ENCODE measurements around the gene IFT122.

The IFT122 gene

DNA sequence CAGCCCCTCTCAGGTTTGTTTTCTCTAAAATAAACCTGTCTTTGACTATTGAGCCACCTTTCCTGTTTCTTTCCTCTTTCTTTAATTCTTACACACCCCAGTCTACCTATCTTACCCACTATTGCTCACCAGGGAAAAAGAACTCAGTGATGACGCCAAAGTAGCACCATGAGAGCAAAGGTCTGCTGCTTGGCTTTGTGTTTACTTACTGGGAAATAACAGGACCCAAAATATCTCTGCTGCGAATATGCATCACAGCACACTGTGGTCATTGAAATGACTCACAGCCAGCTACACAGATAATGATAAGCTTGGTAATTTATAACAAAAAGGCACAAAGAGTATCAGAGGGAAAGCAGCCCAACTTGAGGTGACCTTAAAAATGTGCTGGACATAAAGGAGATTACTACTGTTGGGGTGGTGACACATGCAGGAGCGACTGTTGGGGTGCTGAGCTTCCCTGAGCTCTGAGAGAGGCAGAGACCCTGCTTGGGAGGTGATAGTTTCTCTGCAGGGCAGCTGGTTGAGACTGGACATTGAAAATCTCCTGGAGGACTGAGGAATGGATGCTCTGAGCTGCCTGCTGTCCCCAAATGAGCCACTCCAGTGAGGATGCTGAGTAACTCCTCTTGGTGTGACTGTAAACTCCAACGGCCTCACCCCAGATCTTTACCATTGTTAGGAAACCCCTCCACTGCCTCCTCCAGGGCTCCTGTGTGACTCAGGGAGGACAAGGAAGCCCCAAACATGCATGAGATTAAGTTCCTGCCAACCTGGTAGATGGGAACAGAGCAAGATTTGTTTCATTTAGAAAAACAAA is 26.1 kb upstream of the IFT122 start:
- peak; percentile 38 for DNase-seq (ENCODE audit: extremely low read depth, insufficient read length)
- no peaks in the 10 kb centered on the region for H3K36me3 ChIP-seq (ENCODE audit: control insufficient read depth, insufficient read depth, low read length)
- no peaks in the 10 kb centered on the region for H3K27me3 ChIP-seq (replicated peaks; ENCODE audit: control insufficient read depth, insufficient read depth, low read length)
- H3K4me3 ChIP-seq (replicated peaks; ENCODE audit: low read depth, low read length) = no peak overlapping the region
- TF ChIP-seq, protein P1, sequence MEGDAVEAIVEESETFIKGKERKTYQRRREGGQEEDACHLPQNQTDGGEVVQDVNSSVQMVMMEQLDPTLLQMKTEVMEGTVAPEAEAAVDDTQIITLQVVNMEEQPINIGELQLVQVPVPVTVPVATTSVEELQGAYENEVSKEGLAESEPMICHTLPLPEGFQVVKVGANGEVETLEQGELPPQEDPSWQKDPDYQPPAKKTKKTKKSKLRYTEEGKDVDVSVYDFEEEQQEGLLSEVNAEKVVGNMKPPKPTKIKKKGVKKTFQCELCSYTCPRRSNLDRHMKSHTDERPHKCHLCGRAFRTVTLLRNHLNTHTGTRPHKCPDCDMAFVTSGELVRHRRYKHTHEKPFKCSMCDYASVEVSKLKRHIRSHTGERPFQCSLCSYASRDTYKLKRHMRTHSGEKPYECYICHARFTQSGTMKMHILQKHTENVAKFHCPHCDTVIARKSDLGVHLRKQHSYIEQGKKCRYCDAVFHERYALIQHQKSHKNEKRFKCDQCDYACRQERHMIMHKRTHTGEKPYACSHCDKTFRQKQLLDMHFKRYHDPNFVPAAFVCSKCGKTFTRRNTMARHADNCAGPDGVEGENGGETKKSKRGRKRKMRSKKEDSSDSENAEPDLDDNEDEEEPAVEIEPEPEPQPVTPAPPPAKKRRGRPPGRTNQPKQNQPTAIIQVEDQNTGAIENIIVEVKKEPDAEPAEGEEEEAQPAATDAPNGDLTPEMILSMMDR (IDR thresholded peaks at IDR 0.05; ENCODE audit: insufficient read depth, low read length, poor library complexity, severe bottlenecking) = no peak

DNA sequence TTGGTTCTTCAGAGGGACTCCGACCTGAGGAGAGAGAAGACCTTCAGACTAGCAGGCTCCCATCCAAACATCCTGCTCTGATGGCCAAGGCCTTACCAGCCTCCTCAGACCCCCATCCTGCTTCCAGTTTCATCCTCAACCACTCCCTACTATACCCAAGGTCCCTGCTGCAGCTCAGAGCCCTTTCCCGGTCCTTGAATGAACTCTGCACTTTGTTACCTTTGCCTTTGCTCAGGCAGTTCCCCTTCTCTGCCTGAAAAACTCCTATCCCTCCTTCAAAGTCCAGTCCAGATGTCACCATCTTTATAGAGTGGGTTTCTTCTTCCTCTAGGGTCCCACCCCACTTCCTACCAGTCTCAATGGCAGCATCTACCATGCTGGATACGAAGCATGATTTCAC is 24.6 kb upstream of the IFT122 start:
- H3K4me3 ChIP-seq (replicated peaks; ENCODE audit: low read depth, low read length) = no peak overlapping the region
- no peaks in the 10 kb centered on the region for H3K27me3 ChIP-seq (replicated peaks; ENCODE audit: control insufficient read depth, insufficient read depth, low read length)
- TF ChIP-seq, protein P1 (IDR thresholded peaks at IDR 0.05; ENCODE audit: insufficient read depth, low read length, poor library complexity, severe bottlenecking) = no peak
- no peaks in the 10 kb centered on the region for H3K36me3 ChIP-seq (ENCODE audit: control insufficient read depth, insufficient read depth, low read length)
- no peak for DNase-seq (ENCODE audit: extremely low read depth, insufficient read length)

DNA sequence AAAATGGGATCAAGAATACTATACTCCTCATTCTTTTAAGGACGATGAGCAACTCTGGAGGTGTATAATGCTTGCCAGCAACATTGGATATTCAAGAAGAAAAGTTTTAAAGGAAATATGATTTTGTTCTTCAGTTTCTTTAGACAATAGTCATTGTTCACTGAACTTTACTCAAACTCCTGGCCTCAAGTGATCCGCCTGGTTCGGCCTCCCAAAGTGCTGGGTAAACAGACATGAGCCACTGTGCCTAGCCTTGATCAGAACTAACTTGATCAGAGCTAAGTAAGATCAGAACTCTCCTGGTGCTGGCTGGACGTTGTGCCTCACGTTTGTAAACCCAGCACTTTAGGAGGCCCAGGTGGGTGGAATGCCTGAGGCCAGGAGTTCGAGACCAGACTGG is 24.2 kb upstream of the IFT122 start:
- Histone ChIP-seq H3K4me3 (replicated peaks; ENCODE audit: low read depth, low read length) (no peak overlapping the region), H3K27me3 (replicated peaks; ENCODE audit: control insufficient read depth, insufficient read depth, low read length) (no peaks in the 10 kb centered on the region), H3K36me3 (ENCODE audit: control insufficient read depth, insufficient read depth, low read length) (no peaks in the 10 kb centered on the region)
- DNase-seq (ENCODE audit: extremely low read depth, insufficient read length) = no peak
- TF ChIP-seq, protein P1 (IDR thresholded peaks at IDR 0.05; ENCODE audit: insufficient read depth, low read length, poor library complexity, severe bottlenecking) = no peak

DNA sequence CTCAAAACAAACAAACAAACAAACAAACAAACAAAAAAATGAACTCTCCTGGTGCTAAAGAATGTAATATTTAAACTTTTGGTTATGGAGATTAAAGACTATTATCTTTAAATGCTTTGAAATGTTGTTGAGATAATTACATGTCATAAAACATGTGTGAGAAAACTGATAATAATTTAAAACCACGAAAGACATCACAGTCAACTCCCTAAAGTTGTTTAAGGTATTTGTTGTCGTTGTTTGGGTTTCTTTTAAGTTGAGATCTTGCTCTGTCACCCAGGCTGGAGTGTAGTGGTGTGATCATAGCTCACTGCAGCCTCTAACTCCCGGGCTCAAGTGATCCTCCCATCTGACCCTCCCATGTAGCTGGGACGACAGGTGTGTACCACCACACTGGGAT is 23.6 kb upstream of the IFT122 start:
- no peak for DNase-seq (ENCODE audit: extremely low read depth, insufficient read length)
- no peaks in the 10 kb centered on the region for H3K36me3 ChIP-seq (ENCODE audit: control insufficient read depth, insufficient read depth, low read length)
- TF ChIP-seq, protein P1 (IDR thresholded peaks at IDR 0.05; ENCODE audit: insufficient read depth, low read length, poor library complexity, severe bottlenecking) = no peak
- no peak overlapping the region for H3K4me3 ChIP-seq (replicated peaks; ENCODE audit: low read depth, low read length)
- H3K27me3 ChIP-seq (replicated peaks; ENCODE audit: control insufficient read depth, insufficient read depth, low read length) = no peaks in the 10 kb centered on the region

DNA sequence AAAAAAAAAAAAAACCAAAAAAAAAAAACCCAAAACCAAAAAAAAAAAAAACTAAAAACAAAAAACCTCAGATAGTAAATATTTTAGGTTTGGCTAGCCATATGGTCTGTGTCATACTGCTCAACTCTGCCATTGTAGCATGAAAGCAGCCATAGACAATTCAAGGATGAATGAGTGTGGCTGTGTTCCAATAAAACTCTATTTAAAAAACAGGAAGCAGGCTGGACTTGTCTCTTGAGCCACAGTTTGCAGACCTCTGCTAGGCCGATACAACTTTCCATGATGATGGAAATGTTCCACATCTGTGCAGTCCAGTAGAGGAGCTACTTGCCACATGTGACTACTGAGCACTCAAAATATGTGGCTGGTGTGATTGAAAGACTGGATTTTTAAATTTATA is 22.7 kb upstream of the IFT122 start:
- Histone ChIP-seq H3K27me3 (replicated peaks; ENCODE audit: control insufficient read depth, insufficient read depth, low read length) (no peaks in the 10 kb centered on the region), H3K4me3 (replicated peaks; ENCODE audit: low read depth, low read length) (no peak overlapping the region), H3K36me3 (ENCODE audit: control insufficient read depth, insufficient read depth, low read length) (no peaks in the 10 kb centered on the region)
- DNase-seq (ENCODE audit: extremely low read depth, insufficient read length) = no peak
- TF ChIP-seq, protein P1 (IDR thresholded peaks at IDR 0.05; ENCODE audit: insufficient read depth, low read length, poor library complexity, severe bottlenecking) = no peak
